ENCODE results near the gene SGF29. TPM values are rescaled to one million over a fixed set of nuclear protein-coding genes. Genes with fewer than 3 reads are reported as not detected.

SGF29 gene
- total RNA-seq, 4 donors from 2014 or later: 35.1 to 50.4 (median 41.9) TPM

DNA sequence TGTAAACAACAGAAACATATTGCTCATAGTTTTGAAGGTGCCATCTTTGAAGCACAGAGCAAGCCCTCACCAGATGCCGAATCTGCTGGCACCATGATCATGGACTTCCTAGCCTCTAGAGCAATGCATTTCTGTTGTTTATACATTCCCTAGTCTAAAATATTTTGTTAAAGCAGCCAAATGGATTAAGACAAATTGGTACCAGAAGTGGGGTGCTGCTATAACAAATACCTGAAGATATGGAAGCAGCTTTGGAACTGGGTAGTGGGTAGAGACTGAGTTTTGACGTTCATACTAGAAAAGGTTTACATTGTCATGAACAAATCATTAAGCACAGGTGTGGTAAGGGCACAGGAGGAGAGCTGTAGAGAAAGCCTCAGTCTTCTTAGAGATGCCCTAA, 13.6 kb downstream of the SGF29 start:
- no peaks in the 10 kb centered on the region for H3K36me3 ChIP-seq
- no peak for DNase-seq
- H3K4me3 ChIP-seq: no peak overlapping the region
- intact Hi-C loops (cut with DNase I; ENCODE audit: low total_unique reads) (no loop called here), in situ Hi-C loops (cut with MboI; ENCODE audit: low sequenced_read_pairs in 4 of 4) (no loop called here)
- TF ChIP-seq POLR2A (IDR thresholded peaks at IDR 0.05): no peak
- TF ChIP-seq, protein P1, sequence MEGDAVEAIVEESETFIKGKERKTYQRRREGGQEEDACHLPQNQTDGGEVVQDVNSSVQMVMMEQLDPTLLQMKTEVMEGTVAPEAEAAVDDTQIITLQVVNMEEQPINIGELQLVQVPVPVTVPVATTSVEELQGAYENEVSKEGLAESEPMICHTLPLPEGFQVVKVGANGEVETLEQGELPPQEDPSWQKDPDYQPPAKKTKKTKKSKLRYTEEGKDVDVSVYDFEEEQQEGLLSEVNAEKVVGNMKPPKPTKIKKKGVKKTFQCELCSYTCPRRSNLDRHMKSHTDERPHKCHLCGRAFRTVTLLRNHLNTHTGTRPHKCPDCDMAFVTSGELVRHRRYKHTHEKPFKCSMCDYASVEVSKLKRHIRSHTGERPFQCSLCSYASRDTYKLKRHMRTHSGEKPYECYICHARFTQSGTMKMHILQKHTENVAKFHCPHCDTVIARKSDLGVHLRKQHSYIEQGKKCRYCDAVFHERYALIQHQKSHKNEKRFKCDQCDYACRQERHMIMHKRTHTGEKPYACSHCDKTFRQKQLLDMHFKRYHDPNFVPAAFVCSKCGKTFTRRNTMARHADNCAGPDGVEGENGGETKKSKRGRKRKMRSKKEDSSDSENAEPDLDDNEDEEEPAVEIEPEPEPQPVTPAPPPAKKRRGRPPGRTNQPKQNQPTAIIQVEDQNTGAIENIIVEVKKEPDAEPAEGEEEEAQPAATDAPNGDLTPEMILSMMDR (IDR thresholded peaks at IDR 0.05 in 4 of 5, conservative IDR thresholded peaks at IDR 0.05 in 1 of 5): no peak
- no peak for ATAC-seq
- H3K27ac ChIP-seq: no peak overlapping the region
- H3K9me3 ChIP-seq: no peaks in the 10 kb centered on the region
- no peaks in the 10 kb centered on the region for H3K27me3 ChIP-seq
- H3K4me1 ChIP-seq: peaks cover 2 to 12% of the 10 kb centered on the region in 2 donors

DNA sequence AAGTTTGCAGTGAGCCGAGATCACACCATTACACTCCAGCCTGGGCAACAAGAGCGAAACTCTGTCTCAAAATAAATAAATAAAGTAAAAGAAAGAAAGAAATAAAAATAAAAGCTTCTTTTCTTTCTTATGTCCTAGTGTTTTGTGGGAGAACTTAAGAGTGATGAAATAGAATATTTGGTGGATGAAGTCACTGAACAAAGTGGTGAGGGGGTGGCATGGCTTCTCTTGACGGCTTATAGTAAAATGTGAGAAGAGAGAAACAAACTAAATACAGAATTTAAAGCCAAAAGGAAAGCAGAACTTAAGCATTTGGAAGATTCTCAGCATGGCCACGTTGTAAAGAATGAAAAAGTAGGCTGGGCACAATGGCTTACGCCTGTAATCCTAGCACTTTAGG, 15.3 kb downstream of the SGF29 start:
- intact Hi-C loops (cut with DNase I; ENCODE audit: low total_unique reads) (no loop called here), in situ Hi-C loops (cut with MboI; ENCODE audit: low sequenced_read_pairs in 4 of 4) (no loop called here)
- TF ChIP-seq POLR2A (IDR thresholded peaks at IDR 0.05): no peak
- TF ChIP-seq, protein P1 (IDR thresholded peaks at IDR 0.05 in 4 of 5, conservative IDR thresholded peaks at IDR 0.05 in 1 of 5): no peak
- DNase-seq (no peak), ATAC-seq (no peak)
- no peaks in the 10 kb centered on the region for H3K27me3 ChIP-seq
- no peak overlapping the region for H3K27ac ChIP-seq
- H3K4me1 ChIP-seq: peaks cover 7 to 22% of the 10 kb centered on the region in 2 donors
- no peak overlapping the region for H3K4me3 ChIP-seq
- no peaks in the 10 kb centered on the region for H3K36me3 ChIP-seq
- H3K9me3 ChIP-seq: no peaks in the 10 kb centered on the region

DNA sequence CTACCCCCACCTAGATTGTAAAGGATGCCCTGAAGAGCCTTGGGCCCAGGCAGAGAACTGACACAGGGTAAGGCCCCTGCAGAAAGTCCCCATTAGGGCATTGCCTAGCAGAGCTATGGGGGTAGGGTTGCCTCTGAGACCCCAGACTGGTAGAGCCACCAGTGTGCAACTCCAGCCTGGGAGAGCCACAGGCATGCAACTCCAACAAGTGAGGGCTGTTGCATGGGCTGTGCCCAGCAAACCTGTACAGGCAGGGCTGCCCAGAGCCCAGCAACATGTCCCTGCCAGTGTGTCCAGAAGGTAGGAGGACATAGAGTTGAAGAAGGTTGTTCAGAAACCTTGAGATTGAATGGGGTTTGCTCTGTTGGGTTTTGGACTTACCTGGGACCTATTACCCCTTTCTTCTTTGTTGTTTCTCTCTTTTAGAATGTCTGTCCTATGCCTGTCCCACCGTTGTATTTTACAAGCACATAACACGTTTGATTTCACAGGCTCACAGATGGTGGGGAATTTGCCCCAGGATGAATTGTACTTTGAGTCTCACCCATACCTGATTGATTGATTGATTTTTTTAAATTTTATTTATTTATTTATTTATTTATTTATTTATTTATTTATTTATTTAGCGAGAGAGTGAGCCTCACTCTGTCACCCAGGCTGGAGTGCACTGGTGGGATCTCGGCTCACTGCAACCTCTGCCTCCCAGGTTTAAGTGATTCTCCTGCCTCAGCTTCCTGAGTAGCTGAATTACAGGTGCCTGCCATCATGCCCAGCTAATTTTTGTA, 16.4 kb downstream of the SGF29 start:
- in situ Hi-C loops (cut with MboI; ENCODE audit: low sequenced_read_pairs in 4 of 4): no loop called here

DNA sequence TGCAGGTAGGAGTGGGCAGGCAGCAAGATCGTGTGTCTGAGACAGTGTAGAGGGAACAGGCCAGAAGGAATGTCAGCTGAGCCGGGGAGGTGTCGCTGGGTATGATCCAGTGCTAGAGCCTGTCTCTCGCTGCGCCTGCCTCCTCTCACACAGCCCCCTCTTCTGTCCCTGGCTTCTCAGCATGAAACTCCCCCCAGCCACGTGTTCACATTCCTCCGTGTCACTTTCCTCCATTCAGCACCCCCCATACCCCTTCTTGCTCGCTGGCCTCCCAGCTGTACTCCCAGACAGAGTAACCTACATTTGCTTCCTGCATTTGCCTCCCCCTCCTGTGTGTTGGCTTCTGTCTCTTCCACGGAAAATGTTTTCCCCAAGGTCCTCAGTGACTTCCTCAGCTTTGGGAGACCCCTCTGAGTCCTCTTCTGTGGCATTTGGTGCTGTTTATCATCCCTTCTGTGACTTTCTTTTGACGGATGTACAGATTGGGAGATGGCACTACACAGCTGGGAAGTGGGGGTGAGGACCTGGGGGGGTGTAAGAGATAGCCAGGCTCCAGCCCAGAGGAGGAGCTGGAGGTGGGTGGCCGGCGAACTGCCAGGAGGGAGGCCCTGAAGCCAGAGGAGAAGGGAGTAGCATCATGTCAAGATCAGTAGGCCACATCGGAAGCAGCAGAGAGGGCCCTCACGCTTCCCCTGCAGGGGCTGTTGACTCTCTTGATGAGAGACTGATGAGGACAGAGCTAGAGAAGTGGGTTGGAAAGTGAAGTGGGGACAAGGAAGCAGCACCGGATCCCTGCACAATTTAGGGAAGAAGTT, 19.2 kb downstream of the SGF29 start:
- H3K36me3 ChIP-seq: no peaks in the 10 kb centered on the region
- H3K27me3 ChIP-seq: no peaks in the 10 kb centered on the region
- no peak overlapping the region for H3K4me3 ChIP-seq
- peak; percentile 74 to 81 for ATAC-seq
- intact Hi-C loops (cut with DNase I; ENCODE audit: low total_unique reads): no loop called here
- H3K9me3 ChIP-seq: no peaks in the 10 kb centered on the region
- H3K27ac ChIP-seq: peak overlapping the region in 1 of 4 donors; percentile 30
- in situ Hi-C loops (cut with MboI; ENCODE audit: low sequenced_read_pairs in 4 of 4): no loop called here
- DNase-seq: no peak
- H3K4me1 ChIP-seq: peaks cover 7 to 22% of the 10 kb centered on the region in 2 donors
- TF ChIP-seq POLR2A (IDR thresholded peaks at IDR 0.05): no peak
- TF ChIP-seq, protein P1 (IDR thresholded peaks at IDR 0.05 in 4 of 5, conservative IDR thresholded peaks at IDR 0.05 in 1 of 5): no peak

More for the DNA sequence above, 16.4 kb downstream of the SGF29 start:
- Histone ChIP-seq H3K9me3 (no peaks in the 10 kb centered on the region), H3K36me3 (no peaks in the 10 kb centered on the region), H3K27me3 (no peaks in the 10 kb centered on the region), H3K4me1 (peaks cover 7 to 22% of the 10 kb centered on the region in 2 donors), H3K27ac (no peak overlapping the region), H3K4me3 (no peak overlapping the region)
- DNase-seq (no peak), ATAC-seq (no peak)
- TF ChIP-seq, protein P1 (IDR thresholded peaks at IDR 0.05 in 4 of 5, conservative IDR thresholded peaks at IDR 0.05 in 1 of 5): no peak
- TF ChIP-seq POLR2A (IDR thresholded peaks at IDR 0.05): no peak
- intact Hi-C loops (cut with DNase I; ENCODE audit: low total_unique reads): no loop called here

Measured in gastrocnemius medialis (tissue), 4 donors.